OCI-LY7 (cell line): ENCODE results near the gene ZNF485. TPM values are rescaled to one million over a fixed set of nuclear protein-coding genes. Genes with fewer than 3 reads are reported as not detected.
"Not testable (repeated sequence)": the region's sequence is repeated elsewhere in the genome, so short reads cannot be mapped to it uniquely, and the experiment has no call there.

Experiments
- BruUV-seq: library from RNA; stranded (reverse); fragments of 400-500 nt; replicated peaks from 2 replicates; lab custom pipeline; 2021; lab: Mats Ljungman, UMichigan
- CTCF ChIA-PET: fragments of 300-600 bp; sonication (Branson Sonifier 250); formaldehyde crosslinking; loops from one replicate; lab custom pipeline; 2022; ENCODE audit warnings: antibody characterized with exemption; ENCODE audit not compliant: unreplicated experiment; lab: Charles Lee
- POLR2A ChIA-PET: fragments of 300-600 bp; sonication (Branson Sonifier 250); formaldehyde crosslinking; loops from one replicate; lab custom pipeline; 2022; ENCODE audit warnings: antibody characterized with exemption; lab: Charles Lee
- DNase-seq: peaks from one replicate; pipeline ENCODE4 v3.0.0-alpha.2; 2015; ENCODE audit warnings: low spot score
- H2AFZ ChIP-seq: fragments of 200-600 bp; sonication (generic), shearing (Covaris generic); 2 replicates; pipeline ENCODE4 v1.6.1; 2014; ENCODE audit warnings: mild to moderate bottlenecking, antibody characterized with exemption, low read length, moderate library complexity
- H3K27ac ChIP-seq: fragments of 200-600 bp; sonication (generic); 2 replicates; pipeline ENCODE4 v1.5.1; 2014; ENCODE audit warnings: mixed run types, low read depth, mild to moderate bottlenecking, moderate library complexity, low read length, inconsistent platforms; ENCODE audit not compliant: poor library complexity, severe bottlenecking
- H3K36me3 ChIP-seq: fragments of 200-600 bp; sonication (generic); 2 replicates; pipeline ENCODE4 v1.6.1; 2014; ENCODE audit warnings: mild to moderate bottlenecking, antibody characterized with exemption, low read length, moderate library complexity, mixed read lengths; ENCODE audit not compliant: insufficient read depth
- H3K4me1 ChIP-seq: fragments of 200-600 bp; sonication (generic); 2 replicates; pipeline ENCODE4 v1.5.1; 2014; ENCODE audit warnings: mild to moderate bottlenecking, low read length; ENCODE audit not compliant: insufficient read depth, poor library complexity, severe bottlenecking
- H3K4me2 ChIP-seq: fragments of 200-600 bp; sonication (generic); 2 replicates; pipeline ENCODE4 v1.6.1; 2014; ENCODE audit warnings: mild to moderate bottlenecking, low read length
- H3K4me3 ChIP-seq: fragments of 200-600 bp; sonication (generic); 2 replicates; pipeline ENCODE4 v1.5.1; 2014; ENCODE audit warnings: mild to moderate bottlenecking, low read depth, low read length; ENCODE audit not compliant: poor library complexity, severe bottlenecking
- H3K79me2 ChIP-seq: fragments of 200-600 bp; sonication (generic); 2 replicates; pipeline ENCODE4 v1.6.1; 2016; ENCODE audit warnings: low read depth, mild to moderate bottlenecking, low read length, moderate library complexity, mixed read lengths; ENCODE audit not compliant: insufficient read depth
- H3K9me2 ChIP-seq: fragments of 200-600 bp; sonication (generic); 2 replicates; pipeline ENCODE4 v1.6.1; 2016; ENCODE audit warnings: mild to moderate bottlenecking, low read length, mixed read lengths; ENCODE audit not compliant: insufficient read depth
- H3K9me3 ChIP-seq: fragments of 200-600 bp; sonication (generic); 2 replicates; pipeline ENCODE4 v1.6.1; 2014; ENCODE audit warnings: mild to moderate bottlenecking, mixed run types, low read length, mixed read lengths
- H4K20me1 ChIP-seq: fragments of 200-600 bp; sonication (generic); 2 replicates; pipeline ENCODE4 v1.6.1; 2014; ENCODE audit warnings: mild to moderate bottlenecking, antibody characterized with exemption, low read length, moderate library complexity, mixed read lengths; ENCODE audit not compliant: insufficient read depth
- EZH2phosphoT487 ChIP-seq: fragments of 200-600 bp; sonication (generic); IDR thresholded peaks from 2 replicates; pipeline ENCODE4 v1.6.1; 2018; ENCODE audit warnings: low read depth, borderline replicate concordance, mild to moderate bottlenecking, mixed run types, antibody characterized with exemption, low read length, moderate library complexity, mixed read lengths
- intact Hi-C: fragments of 100-400 bp; cut with micrococcal nuclease; formaldehyde crosslinking; loops from one replicate; pipeline ENCODE4 v1.10.0; 2022; ENCODE audit not compliant: unreplicated experiment
- total RNA-seq, 2 experiments: library from RNA; depleted of rRNA in 1 of 2; stranded (reverse); fragments of >200 nt in 1 of 2; shearing (Covaris generic) in 1 of 2; gene quantifications; 2 replicates each; pipeline ENCODE4 v1.2.3, GENCODE V29; 2014 to 2022
- TF ChIP-seq, protein P1 (sequence below): fragments of 200-600 bp; sonication (generic); conservative IDR thresholded peaks from 2 replicates; pipeline ENCODE4 v1.5.1; 2014; ENCODE audit warnings: mild to moderate bottlenecking, antibody characterized with exemption, low read length, moderate library complexity, mixed read lengths

Gene ZNF485
- total RNA-seq, 2 experiments from 2014 or later: 7.9 to 9.9 TPM

DNA sequence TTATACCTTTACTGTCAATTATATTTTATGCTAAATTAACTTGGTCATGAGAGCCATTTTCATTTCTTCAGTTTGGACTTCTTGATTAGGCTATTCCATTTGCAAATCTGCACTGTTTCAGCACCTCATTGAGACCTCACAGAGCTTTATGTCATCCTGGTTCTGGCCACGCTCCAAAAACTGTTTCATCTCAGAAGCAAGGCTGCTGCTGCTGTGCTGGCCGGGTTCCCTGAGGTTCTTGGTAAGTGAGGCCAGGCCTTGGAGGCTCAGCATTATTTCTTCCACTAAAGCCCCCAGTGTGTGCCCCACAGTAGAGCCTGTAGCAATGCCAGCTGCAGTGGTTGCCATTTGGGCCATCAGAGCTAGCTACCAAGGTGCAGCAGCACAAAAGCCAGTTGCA, 7.8 kb upstream of the ZNF485 start:
- intact Hi-C loops: no loop called here
- Histone ChIP-seq H3K27ac (no peak overlapping the region), H3K79me2 (no peaks in the 10 kb centered on the region), H3K4me2 (no peak overlapping the region), H2AFZ (no peak overlapping the region), H3K4me3 (no peak overlapping the region), H3K9me2 (no peaks in the 10 kb centered on the region), H3K9me3 (no peaks in the 10 kb centered on the region), H3K36me3 (no peaks in the 10 kb centered on the region), H4K20me1 (no peaks in the 10 kb centered on the region), H3K4me1 (peaks cover 11% of the 10 kb centered on the region)
- TF ChIP-seq, protein P1, sequence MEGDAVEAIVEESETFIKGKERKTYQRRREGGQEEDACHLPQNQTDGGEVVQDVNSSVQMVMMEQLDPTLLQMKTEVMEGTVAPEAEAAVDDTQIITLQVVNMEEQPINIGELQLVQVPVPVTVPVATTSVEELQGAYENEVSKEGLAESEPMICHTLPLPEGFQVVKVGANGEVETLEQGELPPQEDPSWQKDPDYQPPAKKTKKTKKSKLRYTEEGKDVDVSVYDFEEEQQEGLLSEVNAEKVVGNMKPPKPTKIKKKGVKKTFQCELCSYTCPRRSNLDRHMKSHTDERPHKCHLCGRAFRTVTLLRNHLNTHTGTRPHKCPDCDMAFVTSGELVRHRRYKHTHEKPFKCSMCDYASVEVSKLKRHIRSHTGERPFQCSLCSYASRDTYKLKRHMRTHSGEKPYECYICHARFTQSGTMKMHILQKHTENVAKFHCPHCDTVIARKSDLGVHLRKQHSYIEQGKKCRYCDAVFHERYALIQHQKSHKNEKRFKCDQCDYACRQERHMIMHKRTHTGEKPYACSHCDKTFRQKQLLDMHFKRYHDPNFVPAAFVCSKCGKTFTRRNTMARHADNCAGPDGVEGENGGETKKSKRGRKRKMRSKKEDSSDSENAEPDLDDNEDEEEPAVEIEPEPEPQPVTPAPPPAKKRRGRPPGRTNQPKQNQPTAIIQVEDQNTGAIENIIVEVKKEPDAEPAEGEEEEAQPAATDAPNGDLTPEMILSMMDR: no peak
- TF ChIP-seq EZH2phosphoT487: no peak
- no peak for DNase-seq
- no TSS peak for BruUV-seq
- ChIA-PET CTCF (no interaction called here), POLR2A (no interaction called here)

DNA sequence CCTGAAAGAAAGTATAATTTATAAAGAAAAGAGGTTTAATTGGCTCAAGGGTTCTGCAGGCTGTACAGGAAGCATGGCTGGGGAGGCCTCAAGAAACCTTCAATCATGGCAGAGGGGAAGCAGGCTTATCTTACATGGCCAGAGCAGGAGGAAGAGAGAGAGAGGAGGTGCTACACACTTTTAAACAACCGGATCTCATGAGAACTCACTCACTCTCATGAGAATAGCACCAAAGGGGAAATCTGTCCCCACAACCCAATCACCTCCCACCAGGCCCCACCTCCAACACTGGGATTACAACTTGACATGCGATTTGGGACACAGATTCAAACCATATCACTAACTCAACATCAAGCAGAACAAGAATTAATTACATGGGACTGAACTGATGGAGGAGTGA, 6.9 kb upstream of the ZNF485 start:
- ChIA-PET CTCF (no interaction called here), POLR2A (interaction anchor here (0.7 kb wide), 1 partner anchor 504 kb away, joined by 4 read pairs; no protein-coding TSS in a partner anchor)
- TF ChIP-seq, protein P1: no peak
- no peak for TF ChIP-seq EZH2phosphoT487
- no peaks in the 10 kb centered on the region for H4K20me1 ChIP-seq
- no peak for DNase-seq
- H3K27ac ChIP-seq: no peak overlapping the region
- no peak overlapping the region for H3K4me3 ChIP-seq
- BruUV-seq: no TSS peak
- intact Hi-C loops: no loop called here
- H3K9me3 ChIP-seq: no peaks in the 10 kb centered on the region
- H3K79me2 ChIP-seq: no peaks in the 10 kb centered on the region
- H2AFZ ChIP-seq: no peak overlapping the region
- no peak overlapping the region for H3K4me2 ChIP-seq
- no peaks in the 10 kb centered on the region for H3K9me2 ChIP-seq
- H3K4me1 ChIP-seq: peaks cover 11% of the 10 kb centered on the region
- no peaks in the 10 kb centered on the region for H3K36me3 ChIP-seq

DNA sequence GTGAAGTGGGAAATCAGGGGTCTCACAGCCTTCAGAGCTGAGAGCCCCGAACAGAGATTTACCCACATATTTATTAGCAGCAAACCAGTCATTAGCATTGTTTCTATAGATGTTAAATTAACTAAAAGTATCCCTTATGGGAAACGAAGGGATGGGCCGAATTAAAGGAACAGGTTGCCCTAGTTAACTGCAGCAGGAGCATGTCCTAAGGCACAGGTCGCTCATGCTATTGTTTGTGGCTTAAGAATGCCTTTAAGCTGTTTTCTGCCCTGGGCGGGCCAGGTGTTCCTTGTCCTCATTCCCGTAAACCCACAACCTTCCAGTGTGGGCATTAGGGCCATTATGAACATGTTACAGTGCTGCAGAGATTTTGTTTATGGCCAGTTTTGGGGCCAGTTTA, 4.7 kb upstream of the ZNF485 start:
- H2AFZ ChIP-seq, intact Hi-C loops, H3K9me2 ChIP-seq, H3K4me2 ChIP-seq, H3K36me3 ChIP-seq, CTCF ChIA-PET, H3K4me3 ChIP-seq, H4K20me1 ChIP-seq, H3K79me2 ChIP-seq, BruUV-seq, H3K9me3 ChIP-seq, DNase-seq, H3K27ac ChIP-seq, H3K4me1 ChIP-seq, POLR2A ChIA-PET: not testable (repeated sequence)
